HepG2 (cell line): ENCODE results near the gene STX1B. TPM values are rescaled to one million over a fixed set of nuclear protein-coding genes. Genes with fewer than 3 reads are reported as not detected.
A peak's percentile ranks its signal among the peaks of the same experiment; 100 is the strongest.

ENCODE experiments used
- DMAP1 ChIP-seq: IDR thresholded peaks from 2 replicates; pipeline ENCODE4 v1.6.1; 2016
- ELF4 ChIP-seq: sonication (generic); formaldehyde crosslinking; IDR thresholded peaks from 2 replicates; pipeline ENCODE4 v1.5.0; 2020; ENCODE audit warnings: missing genetic modification reagents, mild to moderate bottlenecking, moderate library complexity, borderline replicate concordance
- HDAC6 ChIP-seq: fragments of 200-600 bp; sonication (generic); IDR thresholded peaks from 2 replicates; pipeline ENCODE4 v1.7.0; 2017; ENCODE audit warnings: mild to moderate bottlenecking, antibody characterized with exemption, low read length, low read depth
- IKZF4 ChIP-seq: sonication (generic); formaldehyde crosslinking; IDR thresholded peaks from 2 replicates; pipeline ENCODE4 v1.5.1; 2020; ENCODE audit warnings: borderline replicate concordance, mild to moderate bottlenecking, low read depth, missing genetic modification reagents; ENCODE audit errors: not compliant biosample characterization
- IRX3 ChIP-seq: sonication (generic); formaldehyde crosslinking; IDR thresholded peaks from 2 replicates; pipeline ENCODE4 v1.8.1; 2023; ENCODE audit warnings: mild to moderate bottlenecking, low read depth, missing genetic modification reagents, borderline replicate concordance
- KDM4B ChIP-seq: sonication (generic); formaldehyde crosslinking; IDR thresholded peaks from 2 replicates; pipeline ENCODE4 v1.4.0; 2020; ENCODE audit warnings: missing genetic modification reagents
- LBX2 ChIP-seq: sonication (generic); formaldehyde crosslinking; IDR thresholded peaks from 2 replicates; pipeline ENCODE4 v1.5.0; 2020; ENCODE audit warnings: missing genetic modification reagents, mild to moderate bottlenecking, borderline replicate concordance
- MIXL1 ChIP-seq: IDR thresholded peaks from 2 replicates; pipeline ENCODE4 v1.6.1; 2016
- MTA3 ChIP-seq: sonication (generic); formaldehyde crosslinking; IDR thresholded peaks from 2 replicates; pipeline ENCODE4 v1.4.0; 2020; ENCODE audit warnings: missing genetic modification reagents
- NFIB ChIP-seq: sonication (generic); formaldehyde crosslinking; IDR thresholded peaks from 2 replicates; pipeline ENCODE4 v1.9.0; 2021; ENCODE audit warnings: missing genetic modification reagents, mild to moderate bottlenecking, borderline replicate concordance
- NR2F1 ChIP-seq, 2 experiments: fragments of 450-650 bp in 1 of 2; formaldehyde crosslinking in 1 of 2; IDR thresholded peaks; 2 replicates each; pipeline versions ENCODE4 v1.5.0 to v1.6.1; 2016 to 2020; ENCODE audit warnings: mild to moderate bottlenecking in 1 of 2, missing compliant biosample characterization in 1 of 2, missing genetic modification reagents in 1 of 2, moderate library complexity in 1 of 2
- RAD21 ChIP-seq: fragments of 450-650 bp; formaldehyde crosslinking; IDR thresholded peaks from 2 replicates; pipeline ENCODE4 v1.5.0; 2020; ENCODE audit warnings: mild to moderate bottlenecking
- RBFOX2 ChIP-seq: fragments of 200-400 bp; formaldehyde crosslinking; IDR thresholded peaks from 2 replicates; pipeline ENCODE4 v1.6.1; 2017; ENCODE audit warnings: low read depth, mild to moderate bottlenecking, low read length
- SMAD9 ChIP-seq: sonication (generic); formaldehyde crosslinking; IDR thresholded peaks from 2 replicates; pipeline ENCODE4 v1.5.1; 2020; ENCODE audit warnings: mild to moderate bottlenecking, missing genetic modification reagents
- SRSF1 ChIP-seq: fragments of 200-400 bp; formaldehyde crosslinking; optimal IDR thresholded peaks from 2 replicates; pipeline ENCODE3; 2017; ENCODE audit warnings: mild to moderate bottlenecking, low read depth, low read length, moderate library complexity
- TOPORS ChIP-seq: sonication (generic); formaldehyde crosslinking; IDR thresholded peaks from 2 replicates; pipeline ENCODE4 v1.8.0; 2023; ENCODE audit warnings: mild to moderate bottlenecking, missing genetic modification reagents
- ZBTB3 ChIP-seq: sonication (generic); formaldehyde crosslinking; IDR thresholded peaks from 2 replicates; pipeline ENCODE4 v1.4.0; 2020; ENCODE audit warnings: low read depth, mild to moderate bottlenecking, moderate library complexity, missing genetic modification reagents, borderline replicate concordance
- ZNF224 ChIP-seq: sonication (generic); formaldehyde crosslinking; IDR thresholded peaks from 2 replicates; pipeline ENCODE4 v1.5.0; 2020; ENCODE audit warnings: mild to moderate bottlenecking, missing genetic modification reagents
- ZNF350 ChIP-seq: sonication (generic); formaldehyde crosslinking; IDR thresholded peaks from 2 replicates; pipeline ENCODE4 v1.4.0; 2020; ENCODE audit warnings: mild to moderate bottlenecking, low read depth, missing genetic modification reagents, borderline replicate concordance
- ZNF614 ChIP-seq: IDR thresholded peaks from 2 replicates; pipeline ENCODE4 v1.6.1; 2018; ENCODE audit warnings: missing biosample characterization, missing genetic modification reagents, inconsistent platforms, borderline replicate concordance
- ZNF710 ChIP-seq: sonication (generic); formaldehyde crosslinking; IDR thresholded peaks from 2 replicates; pipeline ENCODE4 v1.5.0; 2020; ENCODE audit warnings: mild to moderate bottlenecking, missing genetic modification reagents, borderline replicate concordance
- ZNF740 ChIP-seq: sonication (generic); formaldehyde crosslinking; IDR thresholded peaks from 2 replicates; pipeline ENCODE4 v1.4.0; 2020; ENCODE audit warnings: missing genetic modification reagents
- ZNF761 ChIP-seq: sonication (generic); formaldehyde crosslinking; conservative IDR thresholded peaks from 2 replicates; pipeline ENCODE4 v1.4.0; 2020; ENCODE audit warnings: mild to moderate bottlenecking, missing genetic modification reagents
- ZNF839 ChIP-seq: sonication (generic); formaldehyde crosslinking; IDR thresholded peaks from 2 replicates; pipeline ENCODE4 v1.4.0; 2020; ENCODE audit warnings: missing genetic modification reagents, mild to moderate bottlenecking, borderline replicate concordance
- polyA plus RNA-seq, 8 experiments: library from polyadenylated mRNA; depleted of rRNA in 3 of 8; stranded (reverse) in 7 of 8; unstranded in 1 of 8; fragments of >200 nt; fragmentation: Illumina TruSeq in 4 of 8; extraction: Trizol in 4 of 8; gene quantifications; 2 replicates each; pipeline versions ENCODE4 v1.2.1 to v1.2.3, GENCODE V29; 2011 to 2016; ENCODE audit warnings: low read depth in 4 of 8, missing spikeins in 1 of 8, mixed read lengths in 1 of 8; ENCODE audit not compliant: insufficient read depth in 1 of 8
- total RNA-seq, 5 experiments: library from RNA; depleted of rRNA; stranded (reverse); fragments of >200 nt; fragmentation: Illumina TruSeq; extraction: Trizol; gene quantifications; 2 replicates each; pipeline ENCODE4 v1.2.3, GENCODE V29; 2016; ENCODE audit warnings: low read depth in 1 of 5
- TF ChIP-seq, protein P1 (sequence below): sonication (generic); formaldehyde crosslinking; IDR thresholded peaks from 2 replicates; pipeline ENCODE4 v1.8.1; 2022; ENCODE audit warnings: low read depth, mild to moderate bottlenecking, missing genetic modification reagents

Gene STX1B
- total and polyA plus RNA-seq, 2 of the 13 experiments (the other 11 are each of a cell fraction or from before 2014, with no cell fraction given), result 2.1 to 3.0 TPM

GRCh38 chr16:30996324-30996984 is 14.0 kb downstream of the STX1B start (continued):
- no peak for TF ChIP-seq ZNF839
- no peak for TF ChIP-seq ZBTB3 (CRISPR knock-in tag)
- no peak for TF ChIP-seq SRSF1
- no peak for TF ChIP-seq TOPORS
- TF ChIP-seq NFIB, result no peak
- TF ChIP-seq KDM4B (CRISPR knock-in tag), result 0 out of 2 replicates have a peak, but pooled peaks have one; percentile 45
- TF ChIP-seq ZNF740 (CRISPR knock-in tag), result peak; percentile 92
- no peak for TF ChIP-seq MIXL1 (CRISPR knock-in tag)
- TF ChIP-seq MTA3 (CRISPR knock-in tag), result no peak
- no peak for TF ChIP-seq ZNF761
- TF ChIP-seq DMAP1, result peak; percentile 47; the same call in 1 of the 2 replicates
- TF ChIP-seq IRX3 (CRISPR knock-in tag), result no peak
- TF ChIP-seq RAD21 (CRISPR knock-in tag), result peak; percentile 29; the same call in 1 of the 2 replicates
- peak; percentile 28; the same call in 1 of the 2 replicates for TF ChIP-seq ZNF350
- TF ChIP-seq LBX2, result no peak
- TF ChIP-seq RBFOX2, result peak; percentile 57; the same call in 1 of the 2 replicates
- no peak for TF ChIP-seq NR2F1 (CRISPR knock-in tag; IDR thresholded peaks at IDR 0.05)
- TF ChIP-seq ZNF614, result no peak
- TF ChIP-seq ELF4 (CRISPR knock-in tag), result no peak
- no peak for TF ChIP-seq ZNF224 (CRISPR knock-in tag)
- no peak for TF ChIP-seq HDAC6
- peak; percentile 66 for TF ChIP-seq IKZF4
- no peak; the same call in 1 of the 2 replicates for TF ChIP-seq ZNF710 (CRISPR knock-in tag)
- no peak for TF ChIP-seq SMAD9 (CRISPR knock-in tag)
- TF ChIP-seq, protein P1, sequence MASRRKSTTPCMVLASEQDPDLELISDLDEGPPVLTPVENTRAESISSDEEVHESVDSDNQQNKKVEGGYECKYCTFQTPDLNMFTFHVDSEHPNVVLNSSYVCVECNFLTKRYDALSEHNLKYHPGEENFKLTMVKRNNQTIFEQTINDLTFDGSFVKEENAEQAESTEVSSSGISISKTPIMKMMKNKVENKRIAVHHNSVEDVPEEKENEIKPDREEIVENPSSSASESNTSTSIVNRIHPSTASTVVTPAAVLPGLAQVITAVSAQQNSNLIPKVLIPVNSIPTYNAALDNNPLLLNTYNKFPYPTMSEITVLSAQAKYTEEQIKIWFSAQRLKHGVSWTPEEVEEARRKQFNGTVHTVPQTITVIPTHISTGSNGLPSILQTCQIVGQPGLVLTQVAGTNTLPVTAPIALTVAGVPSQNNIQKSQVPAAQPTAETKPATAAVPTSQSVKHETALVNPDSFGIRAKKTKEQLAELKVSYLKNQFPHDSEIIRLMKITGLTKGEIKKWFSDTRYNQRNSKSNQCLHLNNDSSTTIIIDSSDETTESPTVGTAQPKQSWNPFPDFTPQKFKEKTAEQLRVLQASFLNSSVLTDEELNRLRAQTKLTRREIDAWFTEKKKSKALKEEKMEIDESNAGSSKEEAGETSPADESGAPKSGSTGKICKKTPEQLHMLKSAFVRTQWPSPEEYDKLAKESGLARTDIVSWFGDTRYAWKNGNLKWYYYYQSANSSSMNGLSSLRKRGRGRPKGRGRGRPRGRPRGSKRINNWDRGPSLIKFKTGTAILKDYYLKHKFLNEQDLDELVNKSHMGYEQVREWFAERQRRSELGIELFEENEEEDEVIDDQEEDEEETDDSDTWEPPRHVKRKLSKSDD (CRISPR knock-in tag), result no peak
